Measurements from ENCODE around the gene ATXN1.
A peak's percentile ranks its signal among the peaks of the same experiment; 100 is the strongest.

The ATXN1 gene

GRCh38 chr6:16698997-16699868 is 62.0 kb downstream of the ATXN1 start:
- H3K9ac ChIP-seq (ENCODE audit: low read depth in 1 of 2, low read length in 2 of 2): peak overlapping the region in 1 of 2 donors; percentile 29
- no peak overlapping the region for H3K27ac ChIP-seq (ENCODE audit: low read depth, low read length)
- no peak overlapping the region for H3K4me3 ChIP-seq (ENCODE audit: low read depth in 1 of 2, low read length in 2 of 2)

GRCh38 chr6:16698162-16698533 is 63.1 kb downstream of the ATXN1 start:
- Histone ChIP-seq H3K9me3 (ENCODE audit: control insufficient read depth in 1 of 2, low read length in 2 of 2) (no peaks in the 10 kb centered on the region), H3K36me3 (ENCODE audit: control insufficient read depth in 1 of 2, insufficient read depth in 2 of 2, low read length in 2 of 2) (no peaks in the 10 kb centered on the region), H3K9ac (ENCODE audit: low read depth in 1 of 2, low read length in 2 of 2) (no peak overlapping the region), H3K4me3 (ENCODE audit: low read depth in 1 of 2, low read length in 2 of 2) (peak overlapping the region in 1 of 2 donors; percentile 8), H3K4me1 (ENCODE audit: control insufficient read depth in 1 of 2, insufficient read depth in 2 of 2, low read length in 2 of 2) (peaks cover 13 to 18% of the 10 kb centered on the region in 2 donors), H3K27me3 (ENCODE audit: control insufficient read depth in 1 of 2, insufficient read depth in 2 of 2, low read length in 2 of 2) (no peaks in the 10 kb centered on the region), H3K27ac (ENCODE audit: low read depth, low read length) (no peak overlapping the region)

More at GRCh38 chr6:16698997-16699868, 62.0 kb downstream of the ATXN1 start:
- Histone ChIP-seq H3K4me1 (ENCODE audit: control insufficient read depth in 1 of 2, insufficient read depth in 2 of 2, low read length in 2 of 2) (peaks cover 16 to 18% of the 10 kb centered on the region in 2 donors), H3K36me3 (ENCODE audit: control insufficient read depth in 1 of 2, insufficient read depth in 2 of 2, low read length in 2 of 2) (no peaks in the 10 kb centered on the region), H3K9me3 (ENCODE audit: control insufficient read depth in 1 of 2, low read length in 2 of 2) (no peaks in the 10 kb centered on the region), H3K27me3 (ENCODE audit: control insufficient read depth in 1 of 2, insufficient read depth in 2 of 2, low read length in 2 of 2) (no peaks in the 10 kb centered on the region)

GRCh38 chr6:16697437-16698161 is 63.7 kb downstream of the ATXN1 start:
- Histone ChIP-seq H3K27me3 (ENCODE audit: control insufficient read depth in 1 of 2, insufficient read depth in 2 of 2, low read length in 2 of 2) (no peaks in the 10 kb centered on the region), H3K4me1 (ENCODE audit: control insufficient read depth in 1 of 2, insufficient read depth in 2 of 2, low read length in 2 of 2) (peaks cover 13 to 18% of the 10 kb centered on the region in 2 donors), H3K9me3 (ENCODE audit: control insufficient read depth in 1 of 2, low read length in 2 of 2) (no peaks in the 10 kb centered on the region), H3K36me3 (ENCODE audit: control insufficient read depth in 1 of 2, insufficient read depth in 2 of 2, low read length in 2 of 2) (no peaks in the 10 kb centered on the region), H3K9ac (ENCODE audit: low read depth in 1 of 2, low read length in 2 of 2) (no peak overlapping the region), H3K27ac (ENCODE audit: low read depth, low read length) (no peak overlapping the region), H3K4me3 (ENCODE audit: low read depth in 1 of 2, low read length in 2 of 2) (peak overlapping the region in 1 of 2 donors; percentile 8)

GRCh38 chr6:16696496-16696895 is 64.8 kb downstream of the ATXN1 start:
- Histone ChIP-seq H3K27ac (ENCODE audit: low read depth, low read length) (no peak overlapping the region), H3K36me3 (ENCODE audit: control insufficient read depth in 1 of 2, insufficient read depth in 2 of 2, low read length in 2 of 2) (no peaks in the 10 kb centered on the region), H3K27me3 (ENCODE audit: control insufficient read depth in 1 of 2, insufficient read depth in 2 of 2, low read length in 2 of 2) (no peaks in the 10 kb centered on the region), H3K4me1 (ENCODE audit: control insufficient read depth in 1 of 2, insufficient read depth in 2 of 2, low read length in 2 of 2) (peaks cover 13 to 18% of the 10 kb centered on the region in 2 donors), H3K4me3 (ENCODE audit: low read depth in 1 of 2, low read length in 2 of 2) (no peak overlapping the region), H3K9me3 (ENCODE audit: control insufficient read depth in 1 of 2, low read length in 2 of 2) (no peaks in the 10 kb centered on the region), H3K9ac (ENCODE audit: low read depth in 1 of 2, low read length in 2 of 2) (no peak overlapping the region)

GRCh38 chr6:16694781-16695578 is 66.3 kb downstream of the ATXN1 start:
- Histone ChIP-seq H3K4me1 (ENCODE audit: control insufficient read depth in 1 of 2, insufficient read depth in 2 of 2, low read length in 2 of 2) (peaks cover 11 to 18% of the 10 kb centered on the region in 2 donors), H3K9ac (ENCODE audit: low read depth in 1 of 2, low read length in 2 of 2) (no peak overlapping the region), H3K9me3 (ENCODE audit: control insufficient read depth in 1 of 2, low read length in 2 of 2) (no peaks in the 10 kb centered on the region), H3K27ac (ENCODE audit: low read depth, low read length) (no peak overlapping the region), H3K27me3 (ENCODE audit: control insufficient read depth in 1 of 2, insufficient read depth in 2 of 2, low read length in 2 of 2) (no peaks in the 10 kb centered on the region), H3K36me3 (ENCODE audit: control insufficient read depth in 1 of 2, insufficient read depth in 2 of 2, low read length in 2 of 2) (no peaks in the 10 kb centered on the region), H3K4me3 (ENCODE audit: low read depth in 1 of 2, low read length in 2 of 2) (no peak overlapping the region)

GRCh38 chr6:16691324-16691723 is 69.9 kb downstream of the ATXN1 start:
- no peaks in the 10 kb centered on the region for H3K9me3 ChIP-seq (ENCODE audit: control insufficient read depth in 1 of 2, low read length in 2 of 2)
- no peak overlapping the region for H3K27ac ChIP-seq (ENCODE audit: low read depth, low read length)
- H3K27me3 ChIP-seq (ENCODE audit: control insufficient read depth in 1 of 2, insufficient read depth in 2 of 2, low read length in 2 of 2): no peaks in the 10 kb centered on the region
- H3K4me1 ChIP-seq (ENCODE audit: control insufficient read depth in 1 of 2, insufficient read depth in 2 of 2, low read length in 2 of 2): peaks cover 4 to 7% of the 10 kb centered on the region in 2 donors
- no peak overlapping the region for H3K4me3 ChIP-seq (ENCODE audit: low read depth in 1 of 2, low read length in 2 of 2)
- H3K36me3 ChIP-seq (ENCODE audit: control insufficient read depth in 1 of 2, insufficient read depth in 2 of 2, low read length in 2 of 2): no peaks in the 10 kb centered on the region
- H3K9ac ChIP-seq (ENCODE audit: low read depth in 1 of 2, low read length in 2 of 2): no peak overlapping the region

GRCh38 chr6:16690608-16691142 is 70.6 kb downstream of the ATXN1 start:
- H3K27me3 ChIP-seq (ENCODE audit: control insufficient read depth in 1 of 2, insufficient read depth in 2 of 2, low read length in 2 of 2): no peaks in the 10 kb centered on the region
- peaks cover 4 to 7% of the 10 kb centered on the region in 2 donors for H3K4me1 ChIP-seq (ENCODE audit: control insufficient read depth in 1 of 2, insufficient read depth in 2 of 2, low read length in 2 of 2)
- H3K27ac ChIP-seq (ENCODE audit: low read depth, low read length): no peak overlapping the region

GRCh38 chr6:16689788-16690607 is 71.3 kb downstream of the ATXN1 start:
- no peak overlapping the region for H3K27ac ChIP-seq (ENCODE audit: low read depth, low read length)
- peaks cover 4 to 7% of the 10 kb centered on the region in 2 donors for H3K4me1 ChIP-seq (ENCODE audit: control insufficient read depth in 1 of 2, insufficient read depth in 2 of 2, low read length in 2 of 2)
- no peak overlapping the region for H3K4me3 ChIP-seq (ENCODE audit: low read depth in 1 of 2, low read length in 2 of 2)
- no peaks in the 10 kb centered on the region for H3K9me3 ChIP-seq (ENCODE audit: control insufficient read depth in 1 of 2, low read length in 2 of 2)
- H3K27me3 ChIP-seq (ENCODE audit: control insufficient read depth in 1 of 2, insufficient read depth in 2 of 2, low read length in 2 of 2): no peaks in the 10 kb centered on the region
- H3K9ac ChIP-seq (ENCODE audit: low read depth in 1 of 2, low read length in 2 of 2): no peak overlapping the region
- no peaks in the 10 kb centered on the region for H3K36me3 ChIP-seq (ENCODE audit: control insufficient read depth in 1 of 2, insufficient read depth in 2 of 2, low read length in 2 of 2)

More at GRCh38 chr6:16690608-16691142, 70.6 kb downstream of the ATXN1 start:
- Histone ChIP-seq H3K36me3 (ENCODE audit: control insufficient read depth in 1 of 2, insufficient read depth in 2 of 2, low read length in 2 of 2) (no peaks in the 10 kb centered on the region), H3K9ac (ENCODE audit: low read depth in 1 of 2, low read length in 2 of 2) (no peak overlapping the region), H3K9me3 (ENCODE audit: control insufficient read depth in 1 of 2, low read length in 2 of 2) (no peaks in the 10 kb centered on the region), H3K4me3 (ENCODE audit: low read depth in 1 of 2, low read length in 2 of 2) (no peak overlapping the region)

- no peak overlapping the region for H3K4me3 ChIP-seq (ENCODE audit: low read depth in 1 of 2, low read length in 2 of 2)
- no peaks in the 10 kb centered on the region for H3K9me3 ChIP-seq (ENCODE audit: control insufficient read depth in 1 of 2, low read length in 2 of 2)
- no peaks in the 10 kb centered on the region for H3K27me3 ChIP-seq (ENCODE audit: control insufficient read depth in 1 of 2, insufficient read depth in 2 of 2, low read length in 2 of 2)
- H3K27ac ChIP-seq (ENCODE audit: low read depth, low read length): no peak overlapping the region
- no peak overlapping the region for H3K9ac ChIP-seq (ENCODE audit: low read depth in 1 of 2, low read length in 2 of 2)
- H3K36me3 ChIP-seq (ENCODE audit: control insufficient read depth in 1 of 2, insufficient read depth in 2 of 2, low read length in 2 of 2): no peaks in the 10 kb centered on the region
- peaks cover 0 to 3% of the 10 kb centered on the region in 2 donors for H3K4me1 ChIP-seq (ENCODE audit: control insufficient read depth in 1 of 2, insufficient read depth in 2 of 2, low read length in 2 of 2)
These were observed 72.2 kb downstream of the ATXN1 start for GRCh38 chr6:16688984-16689636.

Data from duodenal mucosa (tissue), 2 donors.